Loucy (cell line): ENCODE results near the gene SALL3.

Experiments used
- H2AFZ ChIP-seq: fragments of 200-600 bp; sonication (generic); 2 replicates; pipeline ENCODE4 v1.6.0; 2016; ENCODE audit warnings: antibody characterized with exemption, mild to moderate bottlenecking, low read length, moderate library complexity
- H3F3A ChIP-seq: fragments of 200-600 bp; 2 replicates; pipeline ENCODE4 v1.6.0; 2016; ENCODE audit warnings: antibody characterized with exemption, low read depth, mild to moderate bottlenecking
- H3K27me3 ChIP-seq: fragments of 200-600 bp; sonication (generic); 2 replicates; pipeline ENCODE4 v1.6.1; 2014; ENCODE audit warnings: low read length, mild to moderate bottlenecking; ENCODE audit not compliant: insufficient read depth, poor library complexity, severe bottlenecking
- H3K36me3 ChIP-seq: fragments of 200-600 bp; sonication (generic); 2 replicates; pipeline ENCODE4 v1.6.1; 2016; ENCODE audit warnings: low read length; ENCODE audit not compliant: insufficient read depth
- H3K4me1 ChIP-seq: fragments of 200-600 bp; sonication (generic); 2 replicates; pipeline ENCODE4 v1.5.1; 2014; ENCODE audit warnings: low read length, mild to moderate bottlenecking; ENCODE audit not compliant: insufficient read depth, poor library complexity, severe bottlenecking
- H3K4me2 ChIP-seq: fragments of 200-600 bp; sonication (generic); 2 replicates; pipeline ENCODE4 v1.6.0; 2014; ENCODE audit warnings: antibody characterized with exemption, low read length, low read depth, mild to moderate bottlenecking; ENCODE audit not compliant: poor library complexity, severe bottlenecking
- H3K4me3 ChIP-seq: fragments of 200-600 bp; sonication (generic); 2 replicates; pipeline ENCODE4 v1.5.1; 2014; ENCODE audit warnings: low read length, mild to moderate bottlenecking, mixed read lengths; ENCODE audit not compliant: poor library complexity, severe bottlenecking
- H3K79me2 ChIP-seq: fragments of 200-600 bp; sonication (generic); 2 replicates; pipeline ENCODE4 v1.6.1; 2014; ENCODE audit warnings: low read length; ENCODE audit not compliant: insufficient read depth
- H3K9ac ChIP-seq: fragments of 200-600 bp; sonication (generic); 2 replicates; pipeline ENCODE4 v1.6.0; 2014; ENCODE audit warnings: mild to moderate bottlenecking, low read depth, low read length, moderate library complexity; ENCODE audit not compliant: poor library complexity, severe bottlenecking
- H3K9me2 ChIP-seq: fragments of 200-600 bp; sonication (generic); replicated peaks from 2 replicates; pipeline ENCODE4 v1.6.1; 2016; ENCODE audit warnings: low read depth, low read length, mixed read lengths
- H3K9me3 ChIP-seq: fragments of 200-600 bp; sonication (generic); 2 replicates; pipeline ENCODE4 v1.6.1; 2014; ENCODE audit warnings: mild to moderate bottlenecking, antibody characterized with exemption, low read length, low read depth; ENCODE audit not compliant: insufficient read depth
- H4K20me1 ChIP-seq: fragments of 200-600 bp; sonication (generic); 2 replicates; pipeline ENCODE4 v1.6.0; 2014; ENCODE audit warnings: antibody characterized with exemption, low read length, mild to moderate bottlenecking; ENCODE audit not compliant: insufficient read depth, poor library complexity, severe bottlenecking
- CTCF ChIP-seq: fragments of 200-600 bp; sonication (generic); conservative IDR thresholded peaks from 2 replicates; pipeline ENCODE4 v1.5.1; 2014; ENCODE audit warnings: mild to moderate bottlenecking, antibody characterized with exemption, low read length
- EZH2phosphoT487 ChIP-seq: fragments of 200-600 bp; IDR thresholded peaks from 2 replicates; pipeline ENCODE4 v1.6.1; 2018; ENCODE audit warnings: antibody characterized with exemption, mild to moderate bottlenecking, moderate library complexity, borderline replicate concordance

Gene SALL3

GRCh38 chr18:78986018-78986481, 6.4 kb downstream of the SALL3 start:
- Histone ChIP-seq H3K9me2 (no peaks in the 10 kb centered on the region), H3F3A (no peaks in the 10 kb centered on the region), H3K4me3 (no peak overlapping the region), H3K4me2 (peak overlapping the region; percentile 25), H2AFZ (peak overlapping the region; percentile 60), H4K20me1 (no peaks in the 10 kb centered on the region), H3K9ac (no peak overlapping the region), H3K27me3 (no peaks in the 10 kb centered on the region), H3K4me1 (no peaks in the 10 kb centered on the region), H3K79me2 (no peaks in the 10 kb centered on the region), H3K9me3 (no peaks in the 10 kb centered on the region), H3K36me3 (no peaks in the 10 kb centered on the region)
- no peak for TF ChIP-seq EZH2phosphoT487
- TF ChIP-seq CTCF = peak; percentile 63

GRCh38 chr18:78991446-78991845, 11.8 kb downstream of the SALL3 start:
- 0 out of 2 replicates have a peak, but pooled peaks cover 3% of the 10 kb centered on the region for H3K9me3 ChIP-seq
- no peaks in the 10 kb centered on the region for H3K27me3 ChIP-seq
- H3K9me2 ChIP-seq = no peaks in the 10 kb centered on the region
- no peaks in the 10 kb centered on the region for H3F3A ChIP-seq
- TF ChIP-seq CTCF = no peak
- no peak for TF ChIP-seq EZH2phosphoT487
- H3K79me2 ChIP-seq = no peaks in the 10 kb centered on the region
- H3K4me3 ChIP-seq = no peak overlapping the region
- H3K36me3 ChIP-seq = no peaks in the 10 kb centered on the region
- H4K20me1 ChIP-seq = no peaks in the 10 kb centered on the region
- no peak overlapping the region for H2AFZ ChIP-seq
- no peaks in the 10 kb centered on the region for H3K4me1 ChIP-seq
- H3K9ac ChIP-seq = no peak overlapping the region
- no peak overlapping the region for H3K4me2 ChIP-seq

GRCh38 chr18:78992041-78993011, 12.7 kb downstream of the SALL3 start:
- H3K27me3 ChIP-seq = no peaks in the 10 kb centered on the region
- no peaks in the 10 kb centered on the region for H3K9me2 ChIP-seq
- no peak overlapping the region for H3K9ac ChIP-seq
- no peaks in the 10 kb centered on the region for H4K20me1 ChIP-seq
- no peaks in the 10 kb centered on the region for H3K36me3 ChIP-seq
- H3K79me2 ChIP-seq = no peaks in the 10 kb centered on the region
- H3K4me2 ChIP-seq = no peak overlapping the region
- no peak overlapping the region for H2AFZ ChIP-seq
- no peak overlapping the region for H3K4me3 ChIP-seq
- H3F3A ChIP-seq = no peaks in the 10 kb centered on the region
- H3K4me1 ChIP-seq = no peaks in the 10 kb centered on the region
- 0 out of 2 replicates have a peak, but pooled peaks cover 3% of the 10 kb centered on the region for H3K9me3 ChIP-seq
- TF ChIP-seq CTCF (no peak), EZH2phosphoT487 (no peak)
